Erythroblast (primary cell): ENCODE data around the gene CBARP.

Experiments used
- GATA1 ChIP-seq: IDR thresholded peaks from 2 replicates; pipeline ENCODE4 v1.6.1; 2011; ENCODE audit warnings: low read depth, mild to moderate bottlenecking, control low read depth, low read length, moderate library complexity
- POLR2A ChIP-seq: IDR thresholded peaks from 2 replicates; pipeline ENCODE4 v1.6.1; 2011; ENCODE audit warnings: mild to moderate bottlenecking, low read length

DNA sequence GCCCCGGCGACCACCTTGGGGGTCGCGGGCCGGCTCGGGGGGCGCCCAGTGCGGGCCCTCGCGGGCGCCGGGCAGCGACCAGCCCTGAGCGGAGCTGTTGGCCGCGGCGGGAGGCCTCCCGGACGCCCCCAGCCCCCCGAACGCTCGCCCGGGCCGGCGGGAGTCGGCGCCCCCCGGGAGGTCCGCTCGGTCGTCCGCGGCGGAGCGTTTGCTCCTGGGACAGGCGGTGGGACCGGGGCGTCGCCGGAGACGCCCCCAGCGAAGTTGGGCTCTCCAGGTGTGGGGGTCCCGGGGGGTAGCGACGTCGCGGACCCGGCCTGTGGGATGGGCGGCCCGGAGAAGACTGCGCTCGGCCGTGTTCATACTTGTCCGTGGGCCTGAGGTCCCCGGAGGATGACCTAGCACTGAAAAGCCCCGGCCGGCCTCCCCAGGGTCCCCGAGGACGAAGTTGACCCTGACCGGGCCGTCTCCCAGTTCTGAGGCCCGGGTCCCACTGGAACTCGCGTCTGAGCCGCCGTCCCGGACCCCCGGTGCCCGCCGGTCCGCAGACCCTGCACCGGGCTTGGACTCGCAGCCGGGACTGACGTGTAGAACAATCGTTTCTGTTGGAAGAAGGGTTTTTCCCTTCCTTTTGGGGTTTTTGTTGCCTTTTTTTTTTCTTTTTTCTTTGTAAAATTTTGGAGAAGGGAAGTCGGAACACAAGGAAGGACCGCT, 31.5 kb downstream of the CBARP start:
- TF ChIP-seq POLR2A (no peak), GATA1 (no peak)
